ENCODE results near the gene MRNIP.

The MRNIP gene

GRCh38 chr5:179858586-179859427, at the start of gene MRNIP:
TSS of gene MRNIP (minus strand) at chr5:179858817. CDS start at chr5:179858796, 21 bp downstream.
- peak; percentile 99 for DNase-seq

- peak; percentile 91 for DNase-seq
Observed at GRCh38 chr5:179907556-179908324, 49.1 kb upstream of the MRNIP start, which contains the start of gene TBC1D9B. TSS of gene TBC1D9B (minus strand) at chr5:179907897. CDS start at chr5:179907821, 76 bp downstream.

- DNase-seq, result peak; percentile 58
Observed at GRCh38 chr5:179906795-179907555, 48.4 kb upstream of the MRNIP start.

GRCh38 chr5:179906294-179906794, 47.7 kb upstream of the MRNIP start:
- no peak for DNase-seq

GRCh38 chr5:179905161-179905560, 46.5 kb upstream of the MRNIP start:
- no peak for DNase-seq

- DNase-seq, result no peak
Observed at GRCh38 chr5:179904463-179905160, 46.0 kb upstream of the MRNIP start.

GRCh38 chr5:179902763-179903158, 44.1 kb upstream of the MRNIP start:
- DNase-seq, result no peak

GRCh38 chr5:179901915-179902762, 43.5 kb upstream of the MRNIP start:
- DNase-seq, result no peak

GRCh38 chr5:179901462-179901861, 42.8 kb upstream of the MRNIP start:
- no peak for DNase-seq

- no peak for DNase-seq
Observed at GRCh38 chr5:179900711-179901110, 42.1 kb upstream of the MRNIP start.

- no peak for DNase-seq
Observed at GRCh38 chr5:179900206-179900605, 41.6 kb upstream of the MRNIP start.

- no peak for DNase-seq
Observed at GRCh38 chr5:179895861-179896260, 37.2 kb upstream of the MRNIP start.

- no peak for DNase-seq
Observed at GRCh38 chr5:179893958-179894895, 35.6 kb upstream of the MRNIP start.

- DNase-seq, result no peak
Observed at GRCh38 chr5:179893076-179893957, 34.7 kb upstream of the MRNIP start.

- DNase-seq, result no peak
Observed at GRCh38 chr5:179892255-179892654, 33.6 kb upstream of the MRNIP start.

- DNase-seq, result no peak
Observed at GRCh38 chr5:179890751-179891682, 32.4 kb upstream of the MRNIP start.

GRCh38 chr5:179889885-179890284, 31.3 kb upstream of the MRNIP start:
- no peak for DNase-seq

GRCh38 chr5:179887802-179888201, 29.2 kb upstream of the MRNIP start:
- no peak for DNase-seq

Data from DMS53 (cell line).